HG02938 (cell line): ENCODE data around the gene TATDN3.
A peak's percentile ranks its signal among the peaks of the same experiment; 100 is the strongest.
"Not testable (repeated sequence)": the region's sequence is repeated elsewhere in the genome, so short reads cannot be mapped to it uniquely, and the experiment has no call there.

Experiments used
- ATAC-seq: cut with Tn5 transposase; IDR thresholded peaks from one replicate; pipeline ENCODE4 v1.9.1; 2021; ENCODE audit warnings: mild to moderate bottlenecking, moderate library complexity; ENCODE audit not compliant: unreplicated experiment

Gene TATDN3

DNA sequence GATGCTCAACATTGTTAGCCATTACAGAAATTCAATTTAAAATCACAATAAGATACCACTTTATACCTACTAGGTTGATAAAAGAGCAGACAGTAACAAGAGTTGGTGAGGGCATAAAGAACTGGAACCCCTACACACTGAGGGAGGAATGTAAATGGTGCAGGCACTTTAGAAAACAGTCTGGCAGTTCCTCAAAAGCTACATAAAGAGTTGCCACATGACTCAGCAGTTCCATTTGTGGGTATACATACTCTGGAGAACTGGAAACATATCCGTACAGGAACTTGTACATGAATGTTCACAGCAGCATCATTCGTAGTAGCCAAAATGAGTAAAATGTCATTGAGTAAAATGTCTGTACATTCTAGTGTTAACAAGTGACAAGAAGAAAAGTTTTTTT is 17.1 kb upstream of the TATDN3 start:
- ATAC-seq: no peak

- ATAC-seq: no peak
Measured at GRCh38 chr1:212775241-212775640, 16.5 kb upstream of the TATDN3 start.

DNA sequence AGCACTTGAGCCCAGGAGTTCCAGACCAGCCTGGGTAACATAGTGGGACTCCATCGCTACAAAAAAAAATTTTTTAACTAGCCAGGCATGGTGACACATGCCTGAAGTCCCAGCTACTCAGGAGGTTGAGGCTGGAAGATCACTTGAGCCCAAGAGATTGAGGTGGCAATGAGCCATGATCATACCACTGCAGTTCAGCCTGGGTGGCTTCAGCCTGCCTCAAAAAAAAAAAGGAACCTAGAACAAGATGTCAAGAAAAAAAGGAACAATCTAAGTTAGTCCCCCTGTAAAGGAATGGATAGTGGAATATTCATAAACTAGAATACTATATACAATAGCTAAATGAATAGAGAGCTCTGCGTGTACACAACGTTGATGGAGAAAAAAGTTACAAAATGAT is 14.5 kb upstream of the TATDN3 start:
- ATAC-seq: no peak

- not testable (repeated sequence) for ATAC-seq
Measured at GRCh38 chr1:212779086-212779485, 12.6 kb upstream of the TATDN3 start.

- ATAC-seq: no peak
Measured at GRCh38 chr1:212780759-212781158, 10.9 kb upstream of the TATDN3 start.

DNA sequence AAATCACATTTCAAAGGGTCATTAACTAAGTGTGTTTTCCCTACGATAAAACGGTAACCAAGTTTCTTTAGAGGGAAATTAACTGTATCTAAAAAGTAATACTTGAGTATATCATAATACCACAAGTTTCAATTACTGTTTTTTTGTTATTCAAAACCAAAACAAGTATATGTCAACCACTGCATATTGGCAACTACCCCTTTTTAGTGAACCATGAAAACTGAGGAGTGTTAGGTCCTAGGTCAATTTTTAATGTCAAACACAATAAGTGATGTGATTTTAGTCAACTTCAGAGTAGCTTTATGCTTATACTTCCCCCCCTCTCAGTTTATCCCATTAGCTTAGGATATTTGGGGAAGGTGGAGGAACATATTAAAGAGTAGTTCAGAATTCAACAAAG is 10.5 kb upstream of the TATDN3 start:
- ATAC-seq: no peak

DNA sequence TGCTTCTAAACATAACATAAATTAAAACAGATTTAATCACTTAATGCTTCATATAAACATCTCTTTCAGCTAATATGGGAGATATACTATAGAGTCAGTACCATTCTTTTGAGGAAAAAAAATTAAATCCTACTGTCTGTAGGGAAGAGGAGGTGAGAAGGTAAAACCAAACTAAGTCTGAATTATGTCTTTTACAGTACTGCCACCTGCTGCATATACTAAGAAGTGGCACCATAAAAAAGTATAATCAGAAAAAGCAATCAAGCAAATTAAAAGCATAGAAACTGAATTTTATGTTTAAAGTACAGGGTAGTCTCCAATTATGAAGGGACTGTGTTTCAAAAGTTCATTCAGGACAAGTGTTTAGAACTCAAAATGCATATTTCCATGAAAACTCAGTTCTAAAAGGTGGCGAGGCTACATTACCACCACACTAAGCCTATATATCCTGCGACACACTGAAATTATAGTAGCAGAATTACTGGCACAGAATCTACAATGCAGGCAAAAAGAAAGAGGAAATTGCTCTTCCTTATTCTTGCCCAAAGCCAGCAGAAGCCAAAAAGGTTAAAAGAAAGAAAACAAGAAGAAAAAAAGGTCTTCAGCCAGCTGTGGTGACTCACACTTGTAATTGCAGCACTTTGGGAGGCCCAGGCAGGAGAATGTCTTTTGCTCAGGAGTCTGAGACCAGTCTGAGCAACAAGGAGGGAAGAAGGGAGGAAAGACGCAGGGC is 9.1 kb upstream of the TATDN3 start:
- ATAC-seq: no peak

GRCh38 chr1:212783976-212784375 is 7.7 kb upstream of the TATDN3 start:
- ATAC-seq: no peak

- ATAC-seq: no peak
Measured at GRCh38 chr1:212785871-212786270, 5.8 kb upstream of the TATDN3 start.

GRCh38 chr1:212791261-212791675 is 426 bp upstream of the TATDN3 start:
- ATAC-seq: peak; percentile 31

DNA sequence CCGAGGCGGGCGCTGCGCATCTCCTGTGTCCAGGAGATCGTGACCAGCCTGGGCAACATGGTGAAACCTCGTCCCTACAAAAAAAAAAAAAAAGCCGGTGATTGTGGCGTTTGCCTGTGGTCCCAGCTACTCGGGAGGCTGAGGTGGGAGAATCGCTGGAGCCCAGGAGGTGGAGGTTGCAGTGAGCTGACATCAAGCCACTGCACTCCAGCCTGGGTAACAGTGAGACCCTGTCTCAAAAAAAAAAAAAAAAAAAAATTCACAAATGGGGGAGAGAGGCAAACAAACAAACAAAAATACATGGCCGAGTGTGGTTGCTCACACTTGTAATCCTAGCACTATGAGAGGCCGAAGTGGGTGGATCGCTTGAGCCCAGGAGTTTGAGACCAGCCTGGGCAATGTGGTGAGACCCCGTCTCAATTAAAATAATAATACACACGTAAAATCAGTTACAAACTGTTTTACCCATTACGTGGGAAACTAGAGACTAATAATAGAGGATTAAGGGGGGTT is 758 bp downstream of the TATDN3 start:
- no peak for ATAC-seq

GRCh38 chr1:212794561-212795014 is 2.9 kb downstream of the TATDN3 start:
- ATAC-seq: peak; percentile 85

DNA sequence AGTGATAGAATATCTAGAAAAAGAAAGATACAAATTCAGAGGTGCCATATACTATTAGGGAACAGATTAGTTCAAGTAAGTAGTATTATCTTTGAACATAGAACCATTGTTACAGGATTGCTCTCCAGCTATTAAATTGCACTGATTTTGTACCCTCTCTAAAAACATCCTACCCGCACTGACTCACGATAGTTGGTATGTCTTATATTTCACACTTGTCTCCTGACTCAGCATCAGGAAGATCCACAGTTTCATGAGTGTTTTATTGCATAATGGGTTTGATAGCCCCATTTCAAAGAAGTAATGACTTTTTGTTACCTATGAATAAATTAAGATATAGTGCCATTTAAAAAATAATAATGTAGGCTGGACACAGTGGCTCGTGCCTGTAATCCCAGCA is 6.0 kb downstream of the TATDN3 start:
- no peak for ATAC-seq

DNA sequence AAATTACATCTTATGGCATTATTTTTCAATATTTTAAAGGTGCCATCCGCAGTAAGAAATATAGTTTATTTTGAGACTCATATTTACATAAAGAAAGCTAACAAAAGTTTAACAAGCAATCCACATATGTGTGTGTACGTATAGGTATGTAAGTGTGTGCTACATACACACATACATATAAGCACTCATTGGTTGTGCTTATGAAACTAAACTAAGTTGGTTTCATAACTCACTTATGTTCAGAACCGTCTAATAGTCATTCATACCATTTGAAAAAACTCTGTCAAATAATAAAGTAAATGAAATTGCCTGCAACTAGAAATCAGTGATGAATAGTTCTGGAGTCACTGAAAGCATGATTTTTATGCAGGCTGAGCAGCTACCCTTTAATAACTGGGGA is 14.1 kb downstream of the TATDN3 start:
- no peak for ATAC-seq

DNA sequence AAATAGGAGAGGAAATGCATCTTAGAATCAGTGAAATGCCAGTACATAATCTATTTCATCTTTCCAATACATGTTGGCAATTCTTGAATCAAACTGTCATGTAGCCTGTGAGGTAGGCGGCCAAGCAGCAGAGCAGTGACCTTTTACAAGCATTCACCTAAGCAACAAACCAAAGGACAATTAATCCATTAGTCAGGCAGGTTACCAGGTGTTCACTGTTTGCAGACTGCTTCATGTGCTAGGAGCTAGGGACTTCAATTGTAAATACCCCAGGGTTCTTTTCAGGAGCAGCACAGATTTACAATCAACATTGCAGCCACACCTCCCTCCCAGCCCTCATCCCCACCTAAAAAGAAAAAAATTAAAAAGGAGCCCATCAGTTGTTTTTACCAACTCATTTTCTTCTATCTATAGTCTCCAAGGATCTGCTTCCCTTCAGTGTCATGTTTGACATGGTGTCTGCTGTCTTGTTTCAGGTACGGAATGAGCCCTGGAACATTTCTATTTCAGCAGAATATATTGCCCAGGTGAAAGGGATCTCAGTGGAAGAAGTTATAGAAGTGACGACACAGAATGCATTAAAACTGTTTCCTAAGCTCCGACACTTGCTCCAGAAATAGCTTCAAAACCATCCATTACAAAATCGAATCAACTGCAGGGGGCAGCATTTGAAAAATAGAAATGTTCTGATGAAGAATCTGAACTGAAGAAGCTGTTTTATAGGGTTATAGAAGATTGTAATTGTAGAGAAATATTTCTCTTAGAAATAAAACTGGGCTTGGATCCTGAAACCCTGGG is 23.0 kb downstream of the TATDN3 start:
- no peak for ATAC-seq

- no peak for ATAC-seq
Measured at GRCh38 chr1:212816567-212817278, 25.0 kb downstream of the TATDN3 start.

- ATAC-seq: peak; percentile 58
Measured at GRCh38 chr1:212819726-212820125, 28.0 kb downstream of the TATDN3 start.

GRCh38 chr1:212820969-212821368 is 29.3 kb downstream of the TATDN3 start:
- ATAC-seq: no peak

- no peak for ATAC-seq
Measured at GRCh38 chr1:212822956-212823355, 31.3 kb downstream of the TATDN3 start.

DNA sequence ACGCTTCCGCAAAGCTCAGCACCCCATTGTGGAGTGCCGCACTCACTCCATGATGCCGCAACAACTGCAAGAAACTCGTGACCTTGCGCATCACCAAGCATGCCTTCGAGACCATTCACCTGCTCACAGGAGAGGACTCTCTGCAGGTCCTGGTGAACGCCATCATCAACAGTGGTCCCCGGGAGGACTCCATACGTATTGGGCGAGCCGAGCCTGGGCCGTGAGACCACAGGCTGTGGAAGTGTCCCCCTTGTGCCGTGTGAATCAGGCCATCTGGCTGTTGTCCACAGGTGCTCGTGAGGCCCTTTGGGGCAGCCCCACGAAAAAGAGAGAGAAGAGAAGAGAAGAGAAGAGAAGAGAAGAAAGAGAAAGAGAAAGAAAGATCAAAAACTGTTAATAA is 32.5 kb downstream of the TATDN3 start:
- ATAC-seq: no peak

DNA sequence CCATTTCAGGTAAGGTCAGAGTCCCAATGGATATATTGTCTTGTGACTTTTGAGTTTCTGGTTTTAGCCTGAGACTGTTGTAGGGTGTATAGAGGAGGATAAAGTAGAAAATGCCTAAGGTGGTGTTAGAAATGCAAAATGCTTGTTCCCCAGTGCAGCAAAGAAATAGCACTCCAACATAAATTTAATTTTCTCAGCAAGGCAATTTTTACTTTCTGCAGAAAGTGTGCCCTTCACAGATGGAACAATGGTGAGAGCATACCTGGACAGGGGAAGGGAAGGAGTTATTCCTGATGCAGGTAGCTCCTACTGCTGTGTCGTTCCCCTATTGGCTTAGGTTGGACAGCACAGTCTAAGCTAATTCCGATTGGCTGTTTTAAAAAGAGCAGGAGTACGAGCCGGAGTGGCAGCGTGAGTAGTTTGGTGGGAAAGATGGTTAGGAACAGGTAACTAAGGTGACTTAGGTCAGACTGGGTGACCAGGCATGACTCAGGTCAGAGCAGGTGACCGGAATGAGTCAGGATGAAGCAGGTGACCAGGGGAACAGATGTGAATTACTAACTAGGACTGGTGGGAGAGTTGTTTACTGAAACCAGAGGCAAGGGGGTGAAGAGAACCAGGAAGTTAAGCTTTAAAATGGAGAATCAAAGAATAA is 34.2 kb downstream of the TATDN3 start:
- ATAC-seq: no peak
